GM21447 (cell line): Measurements from ENCODE around the gene IKZF1.

ENCODE experiments used
- ATAC-seq: cut with Tn5 transposase; IDR thresholded peaks from one replicate; pipeline ENCODE4 v1.9.1; 2021; ENCODE audit not compliant: unreplicated experiment

The IKZF1 gene

DNA sequence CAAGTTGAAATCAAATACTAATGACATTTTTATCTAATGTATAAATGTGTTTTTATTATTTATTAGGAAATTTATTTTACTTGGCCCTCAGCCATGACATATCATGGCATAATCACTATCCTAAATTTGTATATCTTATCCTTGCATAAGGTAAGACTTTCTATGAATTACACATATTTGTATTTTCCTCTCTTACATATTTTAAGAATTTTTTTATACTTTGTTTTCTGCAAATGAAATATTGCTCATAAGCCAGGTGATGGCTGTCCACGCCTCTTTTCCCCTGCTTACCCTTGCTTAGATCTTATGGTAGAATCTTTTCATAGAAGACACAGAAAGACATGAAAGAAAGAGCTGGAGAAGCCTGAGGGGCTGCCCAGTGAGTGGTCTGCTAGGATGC, 48.2 kb downstream of the IKZF1 start:
- ATAC-seq, result no peak

DNA sequence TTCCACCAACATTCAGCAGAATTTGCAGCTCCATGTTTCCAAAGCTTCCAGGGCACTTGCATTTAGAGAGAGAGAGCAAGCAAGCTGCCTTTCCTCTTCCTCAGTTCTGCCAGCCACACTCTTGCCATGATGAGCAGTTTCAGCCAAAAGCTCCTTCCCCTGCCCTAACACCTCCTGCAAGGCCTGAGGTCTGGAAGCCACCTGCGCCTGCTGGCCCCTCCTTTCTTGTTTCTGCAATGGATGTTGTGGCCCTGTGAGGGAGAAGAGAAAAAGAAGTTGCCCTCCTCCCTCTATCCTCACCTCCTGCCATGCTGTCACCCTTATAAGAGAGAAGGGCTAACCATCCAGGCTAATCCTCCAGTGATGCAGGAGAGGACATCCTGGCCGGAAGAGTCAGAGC, 48.7 kb downstream of the IKZF1 start:
- no peak for ATAC-seq

DNA sequence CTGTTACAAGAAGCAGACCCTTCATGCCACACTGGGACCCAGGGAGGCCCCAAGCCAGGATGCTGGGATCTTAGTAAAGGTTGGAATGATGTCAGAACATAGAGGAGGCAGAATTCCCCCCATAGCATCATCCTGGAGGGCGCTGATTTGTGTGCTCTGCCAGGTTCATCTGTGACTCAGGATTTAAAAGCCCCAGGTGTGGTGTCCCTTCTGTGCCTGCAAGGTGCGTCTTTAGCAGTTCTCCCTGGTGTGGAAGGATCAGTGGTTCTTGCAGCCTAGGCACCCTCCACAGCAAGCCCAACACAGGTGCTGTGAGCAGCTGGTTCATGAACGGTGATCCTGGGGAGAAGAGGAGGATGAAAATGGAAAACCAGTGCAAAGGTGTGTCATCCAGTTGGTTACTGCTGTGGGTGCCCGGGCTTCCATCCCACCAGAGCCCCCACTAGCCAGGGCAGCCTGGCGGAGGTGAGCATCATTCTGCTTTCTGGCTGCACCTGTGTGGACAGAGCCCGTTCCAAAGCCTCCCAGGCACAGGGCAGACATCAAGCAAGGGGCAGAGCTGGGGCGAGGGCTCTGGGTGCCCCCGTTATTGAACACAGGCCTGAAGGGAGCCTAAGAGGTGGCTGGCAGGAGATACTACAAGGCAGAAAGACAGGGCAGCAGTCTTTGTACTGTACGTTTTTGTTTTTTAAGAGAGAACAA, 49.5 kb downstream of the IKZF1 start:
- no peak for ATAC-seq

DNA sequence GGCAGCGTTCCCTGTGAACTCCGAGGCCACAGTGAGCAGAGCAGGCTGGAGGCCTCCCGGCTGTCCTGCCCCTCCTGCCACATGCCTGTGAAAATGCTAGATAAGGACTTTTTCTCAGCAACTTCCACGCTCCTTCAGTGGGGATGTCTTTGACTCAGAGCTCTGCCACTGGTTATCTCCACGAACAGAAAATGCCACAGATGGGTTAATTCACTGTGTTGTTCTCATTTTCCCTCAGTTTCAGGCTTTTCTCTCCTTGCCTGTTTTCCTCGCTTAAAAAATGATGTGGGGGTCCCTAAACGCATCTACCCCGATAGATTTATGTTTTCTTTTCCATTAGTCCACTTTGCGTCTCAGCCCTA, 51.3 kb downstream of the IKZF1 start:
- ATAC-seq, result no peak

DNA sequence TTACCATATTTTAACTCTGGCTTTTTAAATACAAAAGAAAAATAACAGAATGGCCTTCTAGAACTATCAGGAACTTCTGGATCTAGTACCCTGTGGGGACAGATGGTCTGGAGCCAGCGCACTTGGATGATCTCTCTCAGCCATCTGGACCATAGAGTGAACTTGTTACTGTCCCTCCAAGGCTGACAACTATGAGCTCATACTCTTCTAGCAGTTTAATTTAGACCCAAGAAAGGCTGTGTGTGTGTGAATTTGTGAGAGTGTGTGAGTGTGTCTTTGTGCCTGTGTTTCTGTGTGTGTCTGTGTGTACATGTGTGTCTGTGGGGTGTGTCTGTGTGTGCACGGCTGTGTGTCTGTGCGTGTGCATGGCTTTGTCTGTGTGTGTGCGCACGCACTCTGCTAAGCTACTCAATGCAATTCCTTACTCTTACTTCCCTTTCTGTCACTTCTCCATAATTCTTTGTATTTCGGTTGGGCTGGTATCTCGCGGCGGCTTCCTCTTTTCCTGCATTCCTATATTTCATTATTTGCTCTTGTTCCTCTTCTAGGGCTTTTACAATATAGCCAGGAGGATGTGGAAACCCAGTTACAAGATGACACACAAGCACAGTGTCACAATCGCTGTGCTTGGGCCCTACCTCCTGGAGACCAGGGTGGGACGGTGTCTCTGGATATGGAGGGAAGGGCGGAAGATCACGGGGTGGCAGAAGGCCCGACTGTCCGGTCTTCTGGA, 51.9 kb downstream of the IKZF1 start:
- ATAC-seq, result no peak

DNA sequence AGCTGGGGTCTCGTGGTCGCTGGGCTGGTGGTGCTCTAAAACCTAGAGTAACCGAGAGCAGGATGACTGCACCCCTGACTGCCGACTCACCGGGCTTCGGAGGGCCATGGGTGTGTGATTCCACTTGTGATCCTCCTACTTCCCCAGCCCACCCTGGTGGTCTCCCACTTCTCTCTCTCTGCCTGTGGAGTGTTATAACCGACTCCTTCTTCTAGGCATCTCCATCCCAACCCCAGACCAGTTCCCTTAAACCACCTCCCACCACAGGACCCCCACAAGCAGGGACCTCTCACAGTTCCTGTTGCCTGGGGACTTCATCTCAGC, 52.4 kb downstream of the IKZF1 start:
- ATAC-seq, result no peak

DNA sequence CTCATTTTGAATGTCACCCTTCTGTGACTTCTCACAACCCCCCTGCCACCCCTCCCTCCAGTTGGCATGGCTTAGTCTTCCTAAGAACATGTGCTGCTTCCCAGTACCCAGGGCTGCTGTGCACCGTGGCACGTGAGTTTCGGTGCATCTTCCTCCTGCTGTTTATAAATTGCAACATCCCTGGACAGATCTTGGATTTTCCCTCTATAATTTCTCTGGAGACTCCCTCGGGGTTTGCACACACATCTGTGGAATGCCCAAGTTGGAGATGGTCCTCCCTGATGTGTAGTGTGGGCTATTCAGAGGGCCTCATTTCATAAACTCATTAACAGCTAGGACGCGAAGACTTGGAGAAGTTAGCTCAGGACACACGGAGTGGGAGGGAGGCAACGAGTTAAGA, 52.9 kb downstream of the IKZF1 start:
- no peak for ATAC-seq

DNA sequence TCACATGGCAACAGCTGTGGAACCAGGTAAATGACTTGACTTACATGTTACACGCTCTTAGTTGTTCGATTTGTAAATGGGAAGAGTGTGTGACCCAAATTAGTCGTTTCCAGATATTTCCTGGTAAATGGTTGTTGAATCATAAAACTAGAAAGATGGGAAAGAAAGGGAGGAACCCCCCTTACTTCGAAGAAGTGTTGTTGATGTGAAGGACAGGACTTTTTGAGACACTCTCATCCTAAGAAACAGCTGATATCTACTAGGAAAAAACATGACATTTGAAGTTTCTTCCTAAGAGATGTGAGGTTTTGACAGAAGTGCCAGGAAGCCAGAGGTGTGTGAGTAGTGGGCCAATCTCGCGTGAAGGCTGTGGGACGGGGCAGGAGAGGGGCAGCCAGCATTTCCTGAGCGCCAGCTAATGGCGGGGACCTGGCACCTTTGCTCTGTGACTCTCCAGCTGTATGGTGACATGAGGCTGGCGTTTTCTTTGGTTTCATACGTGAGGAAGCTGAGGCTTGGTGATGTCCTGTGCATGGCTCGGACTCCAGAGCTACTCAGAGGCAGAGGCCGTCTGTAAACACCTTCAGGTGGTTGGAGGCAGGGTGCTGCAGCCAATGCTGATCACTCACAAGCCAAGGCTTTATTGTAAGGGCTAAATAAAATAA, 53.7 kb downstream of the IKZF1 start:
- ATAC-seq, result no peak

DNA sequence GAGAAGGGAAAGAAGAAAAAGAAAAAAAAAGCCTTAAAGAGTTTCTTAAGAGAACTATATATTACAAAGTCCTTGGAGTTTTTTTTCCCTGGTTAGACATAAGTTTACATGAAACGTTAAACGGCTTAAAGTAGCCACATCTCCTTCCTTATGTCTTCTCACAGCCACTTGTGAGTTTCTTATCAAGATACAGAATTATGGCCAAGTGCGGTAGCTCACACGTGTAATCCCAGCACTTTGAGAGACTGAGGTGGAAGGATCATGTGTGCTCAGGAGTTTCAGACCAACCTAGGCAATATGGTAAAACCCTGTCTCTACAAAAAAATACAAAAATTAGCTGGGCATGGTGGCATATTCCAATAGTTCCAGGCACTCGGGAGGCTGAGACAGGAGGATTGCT, 54.3 kb downstream of the IKZF1 start:
- ATAC-seq, result no peak

DNA sequence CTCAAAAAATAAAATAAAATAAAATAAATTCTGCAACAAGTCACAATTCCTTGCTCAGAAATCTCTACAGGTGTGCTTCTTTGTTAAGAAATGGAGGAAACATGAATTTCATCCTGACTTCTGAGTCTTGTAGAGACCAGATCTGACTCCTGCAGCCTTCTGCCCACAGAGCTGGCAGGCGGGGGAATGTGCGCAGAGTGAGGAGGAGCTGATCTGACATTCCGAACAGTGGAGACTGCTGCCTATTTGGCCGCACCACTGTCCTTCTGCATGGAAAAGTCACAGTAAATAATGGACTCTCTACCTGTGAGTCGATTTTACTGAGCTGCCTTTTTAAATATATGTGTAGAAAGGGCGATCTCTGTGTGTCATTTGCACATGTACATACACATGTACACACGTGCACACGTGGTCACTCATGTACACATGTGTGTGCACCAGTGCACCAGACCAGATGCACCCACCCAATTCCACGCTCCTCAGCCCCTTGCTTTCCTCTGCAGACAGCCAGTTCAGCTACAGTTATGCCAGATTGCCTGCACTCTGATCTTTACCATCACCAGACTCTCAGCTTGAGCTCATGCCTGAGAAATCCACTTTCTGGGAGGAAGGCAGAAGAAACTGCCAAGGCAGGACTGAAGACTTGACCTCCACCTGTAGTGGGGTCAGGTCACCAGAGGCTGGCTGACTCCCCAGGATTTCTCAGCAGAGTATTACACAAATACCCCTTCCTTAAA, 54.9 kb downstream of the IKZF1 start:
- no peak for ATAC-seq

DNA sequence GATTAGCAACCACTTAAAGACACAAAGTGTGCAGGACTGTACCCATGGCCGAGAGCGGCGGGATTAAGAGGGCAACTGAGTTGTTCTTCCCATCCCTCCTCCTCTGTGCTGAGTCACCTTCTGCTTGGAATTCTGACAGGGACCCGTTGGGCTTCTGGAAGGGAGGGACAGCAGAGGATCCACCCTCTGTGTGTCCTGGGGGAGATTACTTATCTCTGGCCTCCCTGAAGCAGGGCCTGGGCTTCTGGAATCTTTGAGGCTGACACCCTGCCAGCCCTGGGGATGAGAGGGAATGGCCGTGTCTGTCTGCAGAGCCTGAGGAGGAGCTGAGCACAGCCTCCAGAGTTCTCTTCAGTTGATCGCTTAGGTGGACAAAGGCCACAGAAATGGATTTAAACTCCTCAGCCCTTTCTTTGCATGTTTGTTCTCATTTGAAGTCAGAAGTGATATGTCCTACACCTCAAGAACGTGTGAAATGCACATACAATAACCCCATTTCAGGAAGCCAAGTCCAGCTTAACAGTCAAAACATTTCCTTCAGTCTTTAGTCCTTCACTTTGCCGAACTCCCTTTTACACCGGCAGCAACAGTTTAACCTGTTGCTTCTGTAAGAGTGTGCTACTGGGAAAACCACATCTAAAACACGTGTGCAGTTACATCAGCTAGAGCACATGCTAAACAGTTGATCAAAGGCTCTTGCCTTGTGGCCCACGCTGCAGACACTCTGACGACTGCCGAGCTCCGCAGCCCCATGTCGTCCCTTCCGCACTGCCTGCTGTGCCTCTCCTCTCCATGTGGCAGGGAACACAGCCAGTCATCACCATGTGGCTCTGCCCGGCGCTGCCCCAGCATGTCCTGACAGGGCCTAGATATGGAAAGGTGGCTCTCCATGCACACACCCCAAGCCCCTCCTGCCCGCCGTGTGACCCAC, 55.7 kb downstream of the IKZF1 start:
- ATAC-seq, result no peak

DNA sequence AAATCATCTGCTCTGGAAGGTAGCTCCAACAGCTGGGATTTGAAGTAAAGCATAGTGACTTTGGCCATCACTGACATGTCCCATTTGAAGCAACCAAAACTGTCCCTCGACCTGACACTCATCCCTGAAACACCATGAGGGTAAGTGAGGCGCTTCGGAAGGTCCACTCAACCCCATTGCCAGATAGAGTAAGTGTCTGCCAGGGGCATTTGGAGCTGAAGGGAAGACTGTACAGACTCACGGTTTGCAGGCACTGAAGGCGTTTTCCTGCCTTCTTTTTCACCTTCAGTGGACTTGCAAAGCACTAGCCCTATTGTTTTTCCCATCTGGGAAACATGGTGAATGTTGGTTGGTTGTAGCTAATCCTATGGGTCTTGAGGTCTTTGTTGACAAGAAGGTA, 57.6 kb downstream of the IKZF1 start:
- no peak for ATAC-seq

DNA sequence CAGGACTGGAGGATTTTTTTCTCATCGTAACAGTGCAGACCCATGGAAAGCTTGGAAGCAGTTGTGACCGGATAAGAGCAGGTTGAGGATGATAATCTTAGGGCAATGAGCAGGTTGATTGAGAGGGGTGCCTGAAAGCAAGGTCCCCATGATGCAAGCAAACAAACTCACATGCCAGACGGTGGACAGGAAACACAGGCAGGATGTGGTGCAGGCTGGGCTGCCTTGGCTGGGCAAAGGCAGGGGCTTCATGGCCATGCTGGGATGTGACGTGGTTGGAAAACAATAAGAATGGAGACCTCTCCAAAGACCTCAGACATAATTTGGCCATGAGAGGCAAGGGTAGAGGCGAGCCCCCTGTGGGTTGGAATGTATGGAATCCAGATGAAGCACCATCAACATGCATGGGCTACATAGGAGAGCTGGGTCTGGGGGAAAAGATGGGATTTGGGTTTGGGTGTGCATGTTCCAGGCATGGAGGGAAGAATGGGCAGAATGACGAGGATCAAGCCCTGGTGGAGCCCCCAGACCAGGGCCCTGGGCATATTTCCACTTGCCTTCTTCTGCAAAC, 58.3 kb downstream of the IKZF1 start:
- ATAC-seq, result no peak

DNA sequence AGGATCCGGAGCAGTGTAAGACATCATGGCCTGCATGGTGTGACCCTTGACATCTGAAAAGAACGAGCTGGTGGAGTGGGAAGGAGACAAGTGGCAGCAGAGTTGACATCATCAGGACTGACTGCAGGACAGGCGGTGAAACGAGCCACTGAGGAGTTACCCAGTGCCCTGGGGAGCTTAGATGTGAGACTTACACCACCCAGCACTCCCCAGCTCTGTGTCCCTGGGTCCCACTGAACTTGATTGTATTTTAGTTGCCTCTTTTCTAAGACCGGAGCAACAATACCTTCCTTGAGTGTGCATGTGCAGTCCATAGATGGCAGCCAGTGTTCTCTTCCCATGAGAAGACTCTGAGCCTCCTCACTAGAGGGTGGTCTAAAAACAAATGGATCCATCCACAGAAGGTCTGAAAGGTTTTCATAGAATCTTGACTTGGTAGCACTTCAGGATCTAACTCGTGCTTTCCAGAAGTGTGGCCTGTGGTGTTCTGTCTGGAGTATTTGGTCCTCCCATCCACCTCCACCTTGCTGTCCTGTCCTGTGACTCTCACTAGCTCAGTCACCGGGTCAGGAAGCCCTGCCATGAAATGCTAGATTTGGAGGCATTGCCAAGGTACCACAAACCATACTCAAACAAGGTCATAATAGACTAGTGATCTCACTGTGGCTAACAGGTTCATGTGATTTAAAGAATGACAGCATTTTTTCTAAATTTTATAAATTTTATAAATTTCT, 59.0 kb downstream of the IKZF1 start:
- no peak for ATAC-seq

DNA sequence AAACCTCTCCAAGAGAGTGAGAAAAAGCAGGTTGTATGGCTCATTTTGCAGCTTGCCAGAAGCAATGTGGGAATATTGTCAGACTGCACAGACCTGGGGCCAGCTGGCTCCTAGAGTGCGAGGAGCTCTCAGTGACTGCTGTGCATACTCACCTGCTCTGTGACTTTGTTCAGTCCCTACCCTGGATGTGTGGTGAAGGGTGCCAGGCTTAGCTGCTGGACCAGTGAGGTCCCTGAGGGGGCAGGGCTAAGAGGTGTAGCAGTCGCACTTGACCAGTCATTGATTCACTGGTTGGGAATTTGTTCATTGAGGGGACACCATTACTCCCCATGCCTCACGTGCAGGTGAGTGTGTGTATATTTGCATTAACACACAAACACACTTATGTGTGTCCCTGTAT, 60.1 kb downstream of the IKZF1 start:
- no peak for ATAC-seq

DNA sequence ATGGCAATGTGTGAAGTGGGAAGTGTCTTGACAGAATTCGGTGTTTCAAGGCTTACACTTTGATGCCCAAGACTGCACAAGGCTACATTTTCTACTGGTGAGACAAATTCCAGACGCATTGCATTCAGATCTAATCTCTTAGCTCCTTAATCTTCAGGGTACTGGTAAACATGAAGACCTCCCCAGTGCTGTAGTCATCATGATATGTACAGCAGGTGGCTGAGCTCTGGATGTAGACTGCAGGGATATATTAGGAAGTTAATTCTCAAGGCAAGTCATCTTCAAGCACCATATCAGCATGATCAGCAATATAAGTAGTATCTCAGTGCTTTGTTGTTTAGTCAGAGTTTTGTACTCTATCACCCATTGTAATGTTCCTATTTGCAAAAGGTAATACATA, 61.8 kb downstream of the IKZF1 start:
- ATAC-seq, result no peak

DNA sequence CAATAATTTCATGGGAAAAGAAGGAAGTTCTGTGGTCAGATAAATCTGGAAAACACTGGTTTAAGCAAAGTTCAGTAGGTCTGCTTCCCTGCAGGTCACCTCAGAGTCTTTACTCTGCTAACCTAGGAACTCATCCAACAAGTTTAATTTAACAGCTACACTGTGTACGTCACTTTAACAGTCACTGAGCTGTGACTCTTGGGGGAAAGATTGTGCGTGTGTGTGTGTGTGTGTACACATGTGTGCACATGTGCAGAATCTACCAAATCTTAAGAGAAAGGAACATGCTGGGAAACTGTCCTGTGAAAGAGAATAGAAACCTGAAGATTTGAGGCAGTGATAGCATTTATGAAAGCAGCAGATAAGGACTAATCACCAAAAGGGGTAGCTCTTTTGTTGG, 62.6 kb downstream of the IKZF1 start:
- no peak for ATAC-seq

DNA sequence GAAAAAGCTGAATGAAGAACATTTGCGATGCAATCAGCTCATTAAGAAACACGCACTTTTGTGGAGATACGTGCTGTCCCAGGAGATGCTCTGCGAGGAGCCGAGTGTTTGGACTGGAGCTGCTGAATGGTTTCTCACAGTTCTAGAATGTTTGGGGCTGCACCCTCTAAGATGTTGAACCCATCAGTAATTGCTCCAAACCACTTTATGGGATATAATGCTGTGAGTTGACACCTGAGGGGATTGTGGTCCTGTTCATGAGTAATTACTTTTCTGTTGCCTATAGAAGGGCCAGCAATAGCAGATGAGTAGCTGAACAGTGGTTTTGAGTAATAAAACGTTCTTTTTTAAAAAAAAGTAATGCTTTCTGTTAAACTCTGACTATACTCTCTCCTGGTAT, 63.1 kb downstream of the IKZF1 start:
- no peak for ATAC-seq

DNA sequence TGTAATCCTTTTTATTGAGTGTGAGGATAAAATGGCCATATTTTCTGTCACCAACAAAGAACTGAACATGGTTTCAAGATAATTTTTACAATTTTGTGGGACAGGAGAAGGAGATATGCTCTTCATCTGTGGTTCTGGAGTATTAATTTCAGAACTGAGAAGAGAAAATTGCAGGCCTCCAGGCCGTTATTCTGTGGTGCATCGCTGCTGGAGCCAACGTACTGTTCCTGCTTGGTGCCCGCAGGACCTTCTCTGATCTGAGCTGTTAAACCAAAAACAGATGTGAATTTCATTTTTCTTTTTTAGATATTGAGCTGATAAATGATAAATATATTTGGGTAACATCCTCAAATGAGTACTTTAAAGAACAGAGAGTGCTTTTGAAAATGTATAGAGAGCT, 63.9 kb downstream of the IKZF1 start:
- ATAC-seq, result no peak
